Measurements from ENCODE around the gene TMED1. TPM values are rescaled to one million over a fixed set of nuclear protein-coding genes. Genes with fewer than 3 reads are reported as not detected.
A peak's percentile ranks its signal among the peaks of the same experiment; 100 is the strongest.

The TMED1 gene
- total and polyA plus RNA-seq, 2 of the 8 experiments (the other 6 are each of a cell fraction or from before 2014, with no cell fraction given): 26.9 to 31.9 TPM

- Histone ChIP-seq H4K20me1 (replicated peaks in 1 of 2; ENCODE audit: control insufficient read depth in 1 of 2, insufficient read depth in 2 of 2, low read length in 2 of 2) (peaks cover 0 to 5% of the 10 kb centered on the region in 2 experiments), H4K91ac (replicated peaks; ENCODE audit: insufficient read length, low read length) (no peak overlapping the region), H2BK12ac (ENCODE audit: low read depth, low read length) (no peak overlapping the region), H3K36me3 (ENCODE audit: control insufficient read depth in 2 of 4, insufficient read depth in 4 of 4, low read length in 3 of 4) (peaks cover 0 to 8% (median 0%) of the 10 kb centered on the region in 4 experiments; a peak in 3 of 8 replicates), H3K23me2 (ENCODE audit: low read depth, low read length) (peaks cover 8% of the 10 kb centered on the region; the same call in 1 of the 2 replicates), H3K23ac (ENCODE audit: insufficient read length) (no peak overlapping the region), H3K27me3 (replicated peaks in 1 of 4; ENCODE audit: control insufficient read depth in 3 of 4, extremely low read depth in 1 of 4, insufficient read depth in 3 of 4, low read length in 3 of 4) (peaks cover 0 to 4% (median 0%) of the 10 kb centered on the region in 4 experiments; a peak in 1 of 7 replicates), H3K14ac (ENCODE audit: insufficient read length) (no peak overlapping the region), H2AFZ (ENCODE audit: low read length) (no peak overlapping the region), H3K4me1 (replicated peaks in 1 of 4; ENCODE audit: control insufficient read depth in 3 of 4, insufficient read depth in 4 of 4, low read length in 3 of 4) (peaks cover 3 to 10% (median 6%) of the 10 kb centered on the region in 4 experiments), H2BK120ac (replicated peaks; ENCODE audit: low read depth, low read length) (peak overlapping the region; percentile 47), H3K27ac (ENCODE audit: low read depth, low read length) (peak overlapping the region; percentile 2; the same call in 1 of the 2 replicates), H2BK20ac (ENCODE audit: low read length) (no peak overlapping the region), H2BK15ac (ENCODE audit: low read length) (no peak overlapping the region), H3K79me2 (ENCODE audit: control insufficient read depth in 1 of 2, insufficient read depth in 2 of 2, low read length in 2 of 2) (no peaks in the 10 kb centered on the region), H3K4me2 (ENCODE audit: insufficient read depth in 1 of 2, low read depth in 2 of 2, low read length in 2 of 2) (peak overlapping the region in 1 of 2 experiments; percentile 31; a peak in 1 of 4 replicates), H3K9ac (replicated peaks in 1 of 4; ENCODE audit: extremely low read depth in 1 of 4, low read depth in 3 of 4, low read length in 3 of 4) (0 out of 7 replicates have a peak overlapping the region, but pooled peaks of 1 of the 4 experiments have one; percentile 0), H3K56ac (replicated peaks; ENCODE audit: insufficient read length, low read depth, low read length) (no peak overlapping the region), H3K9me3 (ENCODE audit: insufficient read depth in 2 of 2, low read depth in 1 of 2, low read length in 1 of 2) (peaks cover 0 to 4% of the 10 kb centered on the region in 2 experiments; a peak in 1 of 4 replicates), H3K4me3 (ENCODE audit: extremely low read depth in 1 of 4, insufficient read depth in 2 of 4, low read depth in 3 of 4, low read length in 4 of 4) (no peak overlapping the region), H4K5ac (ENCODE audit: insufficient read length, low read depth, low read length) (no peak overlapping the region), H3K79me1 (ENCODE audit: low read depth, low read length) (peaks cover 4% of the 10 kb centered on the region; the same call in 1 of the 2 replicates), H2AK5ac (ENCODE audit: low read depth, low read length) (no peak overlapping the region), H4K8ac (ENCODE audit: extremely low read depth, insufficient read depth, low read length) (no peak overlapping the region), H3K4ac (replicated peaks; ENCODE audit: insufficient read length, low read depth, low read length) (no peak overlapping the region), H2BK5ac (ENCODE audit: low read depth, low read length) (no peak overlapping the region), H3K18ac (ENCODE audit: extremely low read depth, low read length) (no peak overlapping the region)
- WGBS, 2 experiments (ENCODE audit: extremely low coverage in 1 of 2, insufficient coverage in 1 of 2, insufficient read length in 1 of 2, insufficient replicate concordance in 2 of 2, low coverage in 1 of 2, low lambda C conversion rate in 2 of 2, missing lambda C conversion rate in 1 of 2): 86% methylated on average over 11 of the region's 11 CpGs; no CpG with 5 or more reads in 1 of the 2 experiments
- ChIA-PET CTCF (ENCODE audit: partially characterized antibody) (interaction anchor here (1.6 to 21.2 kb wide), 3 partner anchors 17 to 27 kb away, joined by 5 to 249 read pairs (median 77); no protein-coding TSS in a partner anchor), POLR2A (ENCODE audit: partially characterized antibody) (interaction anchor here (0.7 to 1.4 kb wide), 3 partner anchors 14 to 113 kb away, joined by 3 to 4 read pairs (median 3); no protein-coding TSS in a partner anchor)
- FAIRE-seq (no peak), DNase-seq (ENCODE audit: low read depth in 1 of 2, low spot score in 2 of 2) (no peak)
- TF ChIP-seq, protein P1, sequence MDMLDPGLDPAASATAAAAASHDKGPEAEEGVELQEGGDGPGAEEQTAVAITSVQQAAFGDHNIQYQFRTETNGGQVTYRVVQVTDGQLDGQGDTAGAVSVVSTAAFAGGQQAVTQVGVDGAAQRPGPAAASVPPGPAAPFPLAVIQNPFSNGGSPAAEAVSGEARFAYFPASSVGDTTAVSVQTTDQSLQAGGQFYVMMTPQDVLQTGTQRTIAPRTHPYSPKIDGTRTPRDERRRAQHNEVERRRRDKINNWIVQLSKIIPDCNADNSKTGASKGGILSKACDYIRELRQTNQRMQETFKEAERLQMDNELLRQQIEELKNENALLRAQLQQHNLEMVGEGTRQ (IDR thresholded peaks at IDR 0.05; ENCODE audit: low read length): no peak
- TF ChIP-seq POLR2AphosphoS5 (IDR thresholded peaks at IDR 0.05; ENCODE audit: low read depth, low read length) (peak; percentile 19; the same call in 1 of the 2 replicates), POU5F1 (IDR thresholded peaks at IDR 0.05; ENCODE audit: low read depth, low read length) (no peak), YY1 (IDR thresholded peaks at IDR 0.05; ENCODE audit: low read depth, low read length) (no peak), GTF2F1 (IDR thresholded peaks at IDR 0.05; ENCODE audit: borderline replicate concordance, low read depth, low read length) (no peak), POLR2A (IDR thresholded peaks at IDR 0.05; ENCODE audit: control extremely low read depth in 1 of 2, low read depth in 2 of 2, low read length in 2 of 2) (peak in 1 of 2 experiments; percentile 63; a peak in 1 of 3 replicates), SIX5 (IDR thresholded peaks at IDR 0.05; ENCODE audit: low read depth, low read length) (no peak), NRF1 (IDR thresholded peaks at IDR 0.05; ENCODE audit: low read depth, low read length) (no peak), CHD2 (IDR thresholded peaks at IDR 0.05; ENCODE audit: low read length) (no peak), HDAC6 (IDR thresholded peaks at IDR 0.05; ENCODE audit: low read depth, low read length) (no peak), TBP (IDR thresholded peaks at IDR 0.05; ENCODE audit: low read depth, low read length) (peak; percentile 65), GABPA (IDR thresholded peaks at IDR 0.05; ENCODE audit: borderline replicate concordance, insufficient read depth, low read length) (no peak), TAF7 (optimal IDR thresholded peaks at IDR 0.05; ENCODE audit: borderline replicate concordance, low read depth, low read length) (peak; percentile 91)
Observed at GRCh38 chr19:10838377-10838776, 2.4 kb upstream of the TMED1 start.
